SK-N-SH (cell line): Measurements from ENCODE around the gene NPFFR1. TPM values are rescaled to one million over a fixed set of nuclear protein-coding genes. Genes with fewer than 3 reads are reported as not detected.

ENCODE experiments used
- CTCF ChIA-PET: fragments of 300-600, 350-600 bp; formaldehyde crosslinking; extraction: SDS; loops from one replicate; lab custom pipeline; 2021; lab: Yijun Ruan, JAX
- POLR2A ChIA-PET: fragments of 350-600 bp; sonication (Branson Sonifier 250); formaldehyde crosslinking; extraction: SDS; loops from one replicate; lab custom pipeline; 2020; ENCODE audit warnings: antibody characterized with exemption, inconsistent platforms; lab: Yijun Ruan, JAX
- DNase-seq: peaks from one replicate; pipeline ENCODE4 v3.0.0; 2012
- H2AFZ ChIP-seq: fragments of 200-600 bp; sonication (generic); 2 replicates; pipeline ENCODE4 v1.8.1; 2016; ENCODE audit warnings: antibody characterized with exemption, mild to moderate bottlenecking, low read depth
- H3F3A ChIP-seq: fragments of 200-600 bp; sonication (generic); replicated peaks from 2 replicates; pipeline ENCODE3; 2016; ENCODE audit warnings: antibody characterized with exemption, mild to moderate bottlenecking; ENCODE audit not compliant: insufficient read depth
- H3K27ac ChIP-seq, 2 experiments: fragments of 200-500 bp in 1 of 2; fragments of 200-600 bp in 1 of 2; sonication (Bioruptor generic) in 1 of 2; sonication (generic), shearing (Covaris generic) in 1 of 2; 2 replicates each; pipeline versions ENCODE4 v1.5.1 to v1.6.1; 2014 to 2016; ENCODE audit warnings: low read depth in 2 of 2, inconsistent platforms in 1 of 2, low read length in 1 of 2, mild to moderate bottlenecking in 1 of 2, mixed read lengths in 1 of 2
- H3K27me3 ChIP-seq: fragments of 200-600 bp; sonication (generic), shearing (Covaris generic); 2 replicates; pipeline ENCODE4 v1.6.1; 2016; ENCODE audit warnings: mixed run types; ENCODE audit not compliant: insufficient read depth
- H3K36me3 ChIP-seq, 2 experiments: fragments of 200-500 bp in 1 of 2; fragments of 200-600 bp in 1 of 2; sonication (Bioruptor generic) in 1 of 2; sonication (generic) in 1 of 2; replicated peaks in 1 of 2; 2 replicates each; pipeline versions ENCODE3 to v1.5.1; 2014 to 2016; ENCODE audit warnings: low read length in 1 of 2, mild to moderate bottlenecking in 1 of 2; ENCODE audit not compliant: insufficient read depth in 2 of 2, control insufficient read depth in 1 of 2
- H3K4me1 ChIP-seq, 2 experiments: fragments of 200-500 bp in 1 of 2; fragments of 200-600 bp in 1 of 2; sonication (Bioruptor generic) in 1 of 2; sonication (generic), shearing (Covaris generic) in 1 of 2; 2 replicates each; pipeline versions ENCODE4 v1.5.1 to v1.6.1; 2014 to 2016; ENCODE audit warnings: low read depth in 1 of 2, low read length in 1 of 2, mixed run types in 1 of 2; ENCODE audit not compliant: insufficient read depth in 2 of 2, control insufficient read depth in 1 of 2
- H3K4me2 ChIP-seq: fragments of 200-600 bp; sonication (generic), shearing (Covaris generic); 2 replicates; pipeline ENCODE4 v1.6.1; 2017; ENCODE audit warnings: mixed run types
- H3K4me3 ChIP-seq, 2 experiments: fragments of 200-500 bp in 1 of 2; fragments of 200-600 bp in 1 of 2; sonication (Bioruptor generic) in 1 of 2; sonication (generic), shearing (Covaris generic) in 1 of 2; 2 replicates each; pipeline versions ENCODE4 v1.5.1 to v1.8.1; 2014 to 2016; ENCODE audit warnings: low read depth in 2 of 2, inconsistent platforms in 1 of 2, low read length in 1 of 2, mild to moderate bottlenecking in 1 of 2, mixed read lengths in 1 of 2, moderate library complexity in 1 of 2
- H3K79me2 ChIP-seq: fragments of 200-600 bp; sonication (generic); 2 replicates; pipeline ENCODE4 v1.8.1; 2017; ENCODE audit warnings: mild to moderate bottlenecking; ENCODE audit not compliant: insufficient read depth
- H3K9ac ChIP-seq: fragments of 200-600 bp; sonication (generic); 2 replicates; pipeline ENCODE4 v1.6.1; 2017; ENCODE audit warnings: mixed run types
- H3K9me2 ChIP-seq: fragments of 200-600 bp; sonication (generic); 2 replicates; pipeline ENCODE4 v1.6.1; 2017; ENCODE audit warnings: mixed run types
- H3K9me3 ChIP-seq: fragments of 200-600 bp; sonication (generic); 2 replicates; pipeline ENCODE4 v1.6.1; 2017; ENCODE audit warnings: mixed run types, mild to moderate bottlenecking, moderate library complexity
- H4K20me1 ChIP-seq: fragments of 200-600 bp; sonication (generic); 2 replicates; pipeline ENCODE4 v1.6.1; 2017; ENCODE audit warnings: mild to moderate bottlenecking, mixed run types; ENCODE audit not compliant: insufficient read depth
- CTCF ChIP-seq: fragments of 200-600 bp; sonication (generic); IDR thresholded peaks from 2 replicates; pipeline ENCODE4 v1.6.1; 2017; ENCODE audit warnings: antibody characterized with exemption, mild to moderate bottlenecking, moderate library complexity
- FOSL2 ChIP-seq: IDR thresholded peaks from 2 replicates; pipeline ENCODE4 v1.4.0; 2012; ENCODE audit warnings: low read depth, mild to moderate bottlenecking, moderate library complexity, borderline replicate concordance
- GATA2 ChIP-seq: sonication (generic); formaldehyde crosslinking; IDR thresholded peaks from 2 replicates; pipeline ENCODE4 v1.5.0; 2020; ENCODE audit warnings: mild to moderate bottlenecking, missing genetic modification reagents
- IRF3 ChIP-seq: fragments of 150-350 bp; IDR thresholded peaks from 2 replicates; pipeline ENCODE4 v1.6.1; 2016; ENCODE audit warnings: mild to moderate bottlenecking, low read depth, low read length
- JUND ChIP-seq: IDR thresholded peaks from 2 replicates; pipeline ENCODE4 v1.4.0; 2012
- MEF2A ChIP-seq: IDR thresholded peaks from 2 replicates; pipeline ENCODE4 v1.4.0; 2012; ENCODE audit warnings: low read depth, borderline replicate concordance
- MXI1 ChIP-seq: IDR thresholded peaks from 2 replicates; pipeline ENCODE4 v1.6.1; 2012; ENCODE audit warnings: mild to moderate bottlenecking, low read depth, low read length, improper control_type of control experiment
- NFIC ChIP-seq: IDR thresholded peaks from 2 replicates; pipeline ENCODE4 v1.4.0; 2012; ENCODE audit warnings: borderline replicate concordance
- PBX3 ChIP-seq: IDR thresholded peaks from 2 replicates; pipeline ENCODE4; 2012
- POLR2AphosphoS5 ChIP-seq: IDR thresholded peaks from 2 replicates; pipeline ENCODE4 v1.6.1; 2012; ENCODE audit warnings: low read depth, low read length
- REST ChIP-seq: IDR thresholded peaks from 2 replicates; pipeline ENCODE4 v1.6.1; 2012; ENCODE audit warnings: mild to moderate bottlenecking, low read depth, low read length, moderate library complexity
- RXRA ChIP-seq: IDR thresholded peaks from 2 replicates; pipeline ENCODE4 v1.4.0; 2012; ENCODE audit warnings: low read depth, mild to moderate bottlenecking, borderline replicate concordance
- SMC3 ChIP-seq: IDR thresholded peaks from 2 replicates; pipeline ENCODE4 v1.6.1; 2012; ENCODE audit warnings: low read depth, low read length, improper control_type of control experiment
- TCF12 ChIP-seq: IDR thresholded peaks from 2 replicates; pipeline ENCODE4 v1.4.0; 2012
- TEAD4 ChIP-seq: IDR thresholded peaks from 2 replicates; pipeline ENCODE4 v1.4.0; 2012; ENCODE audit warnings: mild to moderate bottlenecking, borderline replicate concordance; ENCODE audit not compliant: insufficient read depth
- USF2 ChIP-seq: fragments of 150-350 bp; IDR thresholded peaks from 2 replicates; pipeline ENCODE4 v1.6.1; 2017; ENCODE audit warnings: antibody characterized with exemption, low read length, low read depth, borderline replicate concordance
- WGBS: methylation state at CpG from one replicate; pipeline ENCODE4 v1.1.6; 2017; ENCODE audit warnings: low lambda C conversion rate; 5-methylcytosine and 5-hydroxymethylcytosine counted together
- polyA plus RNA-seq, 3 experiments: library from polyadenylated mRNA; depleted of rRNA; stranded (reverse); fragments of >200 nt; gene quantifications; 2 replicates each; pipeline ENCODE4 v1.2.3, GENCODE V29; 2012

NPFFR1 gene
- polyA plus RNA-seq, 1 of the 3 experiments (the other 2 are of a cell fraction), result not detected

- H3K9me3 ChIP-seq, result no peaks in the 10 kb centered on the region
- no peaks in the 10 kb centered on the region for H3K79me2 ChIP-seq
- no peaks in the 10 kb centered on the region for H3K9me2 ChIP-seq
- TF ChIP-seq MEF2A, result no peak
- no peak for TF ChIP-seq FOSL2
- TF ChIP-seq NFIC, result no peak
- TF ChIP-seq REST, result no peak
- no peak for TF ChIP-seq POLR2AphosphoS5
- no peak for TF ChIP-seq IRF3
- TF ChIP-seq JUND, result no peak
- TF ChIP-seq PBX3, result no peak
- no peak for TF ChIP-seq USF2
- TF ChIP-seq CTCF, result no peak
- no peak for TF ChIP-seq TEAD4
- TF ChIP-seq SMC3, result no peak
- no peak for TF ChIP-seq GATA2 (CRISPR knock-in tag)
- no peak for TF ChIP-seq TCF12
- no peak for TF ChIP-seq MXI1
- TF ChIP-seq RXRA, result no peak
- WGBS, result 84% methylated on average over 4 of the region's 5 CpGs
- H2AFZ ChIP-seq, result no peak overlapping the region
- H3K4me3 ChIP-seq, result no peak overlapping the region
- peaks cover 4 to 5% of the 10 kb centered on the region in 2 experiments; a peak in 1 of 4 replicates for H3K4me1 ChIP-seq
- H3K27ac ChIP-seq, result no peak overlapping the region
- no peaks in the 10 kb centered on the region for H4K20me1 ChIP-seq
- H3K27me3 ChIP-seq, result no peaks in the 10 kb centered on the region
- H3F3A ChIP-seq, result no peaks in the 10 kb centered on the region
- POLR2A ChIA-PET, result no interaction called here
- no peak for DNase-seq
- H3K4me2 ChIP-seq, result no peak overlapping the region
- no peaks in the 10 kb centered on the region for H3K36me3 ChIP-seq
- CTCF ChIA-PET, result interaction anchor here (1.0 to 1.8 kb wide), 3 partner anchors 25 to 64 kb away, joined by 3 to 5 read pairs (median 4); no protein-coding TSS in a partner anchor
- H3K9ac ChIP-seq, result no peak overlapping the region
These were observed 33.6 kb upstream of the NPFFR1 start for GRCh38 chr10:70317272-70317942.
